HG02943 (cell line): ENCODE measurements around the gene CNTRL.
"Not testable (repeated sequence)": the region's sequence is repeated elsewhere in the genome, so short reads cannot be mapped to it uniquely, and the experiment has no call there.

ENCODE experiments used
- ATAC-seq: cut with Tn5 transposase; IDR thresholded peaks from one replicate; pipeline ENCODE4 v1.9.1; 2021; ENCODE audit warnings: mild to moderate bottlenecking, low read depth, moderate library complexity; ENCODE audit not compliant: unreplicated experiment

Gene CNTRL

DNA sequence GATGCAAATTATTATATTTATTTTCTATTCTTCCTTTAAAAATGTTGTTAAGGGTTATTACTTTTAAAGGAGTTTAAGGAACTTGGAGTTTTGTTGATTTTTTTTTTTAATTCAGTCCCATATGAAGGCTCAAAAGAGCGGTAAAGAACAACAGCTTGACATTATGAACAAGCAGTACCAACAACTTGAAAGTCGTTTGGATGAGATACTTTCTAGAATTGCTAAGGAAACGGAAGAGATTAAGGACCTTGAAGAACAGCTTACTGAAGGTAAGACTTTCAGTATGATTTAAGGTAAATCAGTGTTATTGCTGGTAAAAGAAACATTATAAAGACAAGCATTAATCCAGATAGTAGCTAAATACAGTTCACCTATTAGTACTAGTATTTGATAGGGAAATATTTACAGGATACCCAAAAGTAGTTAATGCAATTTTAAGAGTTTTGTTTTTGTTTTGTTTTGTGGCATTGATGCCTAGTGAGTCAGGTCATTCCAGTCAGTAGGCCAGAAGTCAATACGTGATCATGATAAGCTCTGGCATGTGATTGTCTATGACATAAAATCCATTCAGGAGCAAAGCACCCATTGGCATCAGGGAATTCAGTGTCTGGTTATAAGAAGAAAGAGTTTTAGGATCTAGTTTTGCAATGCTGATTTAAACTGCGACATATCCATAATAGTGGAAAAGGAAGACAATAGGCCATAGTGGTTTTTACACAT is 49.2 kb downstream of the CNTRL start:
- no peak for ATAC-seq

DNA sequence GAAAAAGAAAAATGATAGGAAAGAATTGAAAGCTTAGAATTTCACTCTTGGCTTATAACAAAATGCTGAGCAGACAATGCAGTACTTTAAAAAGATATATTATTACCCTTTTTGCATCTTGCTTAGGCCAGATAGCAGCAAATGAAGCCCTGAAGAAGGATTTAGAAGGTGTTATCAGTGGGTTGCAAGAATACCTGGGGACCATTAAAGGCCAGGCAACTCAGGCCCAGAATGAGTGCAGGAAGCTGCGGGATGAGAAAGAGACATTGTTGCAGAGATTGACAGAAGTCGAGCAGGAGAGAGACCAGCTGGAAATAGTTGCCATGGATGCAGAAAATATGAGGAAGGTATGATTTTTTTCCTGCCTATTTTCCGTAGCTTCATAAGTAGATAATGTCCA is 50.8 kb downstream of the CNTRL start:
- ATAC-seq: no peak

- not testable (repeated sequence) for ATAC-seq
These were observed 54.6 kb downstream of the CNTRL start for GRCh38 chr9:121129384-121129783.

GRCh38 chr9:121133104-121133816 is 58.5 kb downstream of the CNTRL start:
- ATAC-seq: no peak

GRCh38 chr9:121135642-121136041 is 60.9 kb downstream of the CNTRL start:
- no peak for ATAC-seq

GRCh38 chr9:121138561-121138960 is 63.8 kb downstream of the CNTRL start:
- ATAC-seq: no peak

GRCh38 chr9:121138973-121139372 is 64.2 kb downstream of the CNTRL start:
- ATAC-seq: no peak

DNA sequence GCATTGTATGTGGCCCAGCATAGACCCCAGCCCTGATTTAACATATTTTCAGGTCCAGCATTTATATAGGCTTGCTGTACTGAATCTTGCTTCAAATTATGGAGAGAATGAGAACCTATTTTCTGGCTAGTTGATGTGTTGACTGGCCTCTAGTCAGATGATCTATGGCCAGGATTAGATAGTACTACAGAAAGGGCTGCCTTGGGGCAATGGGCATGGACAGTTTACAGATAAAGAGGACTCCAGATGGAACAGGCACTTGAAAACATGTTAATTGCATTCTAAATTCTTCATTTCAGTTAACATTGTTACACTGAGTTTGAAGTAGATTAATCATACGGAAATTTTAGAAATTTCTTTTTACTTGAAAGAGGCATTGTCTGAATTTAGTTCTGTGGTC is 65.4 kb downstream of the CNTRL start:
- no peak for ATAC-seq

GRCh38 chr9:121141306-121141705 is 66.6 kb downstream of the CNTRL start:
- ATAC-seq: no peak

- no peak for ATAC-seq
These were observed 67.0 kb downstream of the CNTRL start for GRCh38 chr9:121141706-121142105.

DNA sequence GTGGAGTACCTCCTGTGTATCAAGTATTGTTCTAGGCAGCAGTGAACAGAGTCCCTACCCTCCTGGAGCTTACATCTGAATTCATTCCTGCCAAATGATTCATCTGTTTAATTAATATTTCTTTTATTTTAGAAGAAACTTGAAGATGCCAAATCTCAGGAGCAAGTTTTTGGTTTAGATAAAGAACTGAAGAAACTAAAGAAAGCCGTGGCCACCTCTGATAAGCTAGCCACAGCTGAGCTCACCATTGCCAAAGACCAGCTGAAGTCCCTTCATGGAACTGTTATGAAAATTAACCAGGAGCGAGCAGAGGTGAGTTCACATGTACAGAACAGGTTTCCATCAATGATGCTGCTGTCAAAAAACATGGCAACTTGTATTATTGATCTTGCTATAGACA is 69.0 kb downstream of the CNTRL start:
- no peak for ATAC-seq

DNA sequence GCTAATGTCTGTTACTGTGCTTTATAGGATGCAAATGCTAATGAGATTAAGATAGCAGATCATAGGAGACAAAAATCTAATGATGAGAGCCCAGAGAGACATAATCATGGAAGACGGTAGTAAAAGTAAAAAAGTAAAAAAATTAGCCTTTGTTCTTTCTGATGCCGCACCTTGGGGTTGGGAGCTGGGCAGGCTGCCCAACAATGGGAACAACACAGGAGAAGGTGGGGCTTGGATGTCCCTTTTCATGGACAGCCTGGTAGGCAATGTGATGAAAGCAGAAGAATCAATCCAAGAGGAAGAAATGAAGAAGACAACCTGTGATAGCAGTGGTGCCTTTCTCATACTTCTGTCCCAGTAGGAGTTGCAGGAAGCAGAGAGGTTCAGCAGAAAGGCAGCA is 69.7 kb downstream of the CNTRL start:
- ATAC-seq: no peak

- ATAC-seq: no peak
These were observed 75.4 kb downstream of the CNTRL start for GRCh38 chr9:121150188-121150587.

GRCh38 chr9:121153642-121154041 is 78.9 kb downstream of the CNTRL start:
- no peak for ATAC-seq

DNA sequence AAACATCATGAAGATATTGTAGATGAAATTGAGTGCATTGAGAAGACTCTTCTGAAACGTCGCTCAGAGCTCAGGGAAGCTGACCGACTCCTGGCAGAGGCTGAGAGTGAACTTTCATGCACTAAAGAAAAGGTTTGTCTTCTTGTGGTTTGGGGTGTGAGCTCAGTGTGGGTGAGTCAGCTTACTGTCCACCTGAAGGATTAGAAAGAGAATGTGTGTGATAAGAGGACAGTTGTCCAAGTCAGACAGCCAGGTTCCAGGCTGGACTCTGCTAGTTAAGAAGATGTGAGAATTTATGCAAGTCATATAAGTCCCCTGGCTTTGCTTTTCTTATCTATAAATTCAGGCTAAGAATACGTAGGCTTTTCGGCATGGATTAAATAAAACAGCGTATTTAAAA is 80.0 kb downstream of the CNTRL start:
- ATAC-seq: no peak

- ATAC-seq: no peak
These were observed 81.5 kb downstream of the CNTRL start for GRCh38 chr9:121156263-121156731.

GRCh38 chr9:121157939-121158338 is 83.2 kb downstream of the CNTRL start:
- no peak for ATAC-seq

- no peak for ATAC-seq
These were observed 85.3 kb downstream of the CNTRL start for GRCh38 chr9:121160025-121160424.

DNA sequence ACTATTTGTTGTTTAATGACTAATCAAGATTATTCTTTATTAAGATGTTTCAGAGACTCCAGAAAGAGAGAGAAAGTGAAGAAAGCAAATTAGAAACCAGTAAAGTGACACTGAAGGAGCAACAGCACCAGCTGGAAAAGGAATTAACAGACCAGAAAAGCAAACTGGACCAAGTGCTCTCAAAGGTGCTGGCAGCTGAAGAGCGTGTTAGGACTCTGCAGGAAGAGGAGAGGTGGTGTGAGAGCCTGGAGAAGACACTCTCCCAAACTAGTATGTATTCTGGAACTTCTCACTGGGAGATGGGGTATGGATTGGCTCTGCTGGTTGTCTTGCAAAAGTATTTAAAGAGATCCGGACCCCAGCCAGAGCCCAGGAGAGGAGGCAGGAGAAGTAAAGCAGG is 93.3 kb downstream of the CNTRL start:
- ATAC-seq: no peak

- no peak for ATAC-seq
These were observed 94.4 kb downstream of the CNTRL start for GRCh38 chr9:121169094-121169601.

DNA sequence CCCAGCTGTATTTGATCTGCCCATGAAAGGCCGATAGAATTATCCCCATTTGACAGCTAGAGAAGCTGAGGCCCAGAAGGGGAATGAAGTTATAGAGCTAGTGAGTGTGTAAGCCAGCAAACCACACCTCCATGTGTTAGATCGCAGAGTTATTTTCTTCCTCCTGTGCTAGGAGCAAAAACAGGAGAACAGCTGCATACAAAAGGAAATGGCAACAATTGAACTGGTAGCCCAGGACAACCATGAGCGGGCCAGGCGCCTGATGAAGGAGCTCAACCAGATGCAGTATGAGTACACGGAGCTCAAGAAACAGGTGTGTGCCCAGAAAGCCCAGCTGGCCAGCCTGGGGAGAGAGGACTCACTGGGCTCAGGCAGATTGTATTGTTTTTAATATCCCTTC is 96.5 kb downstream of the CNTRL start:
- no peak for ATAC-seq
